ENCODE measurements around the gene TTBK1.

TTBK1 gene

GRCh38 chr6:43273707-43274106 lies 30.4 kb downstream of the TTBK1 start:
- no peak for DNase-seq (ENCODE audit: low read depth)

GRCh38 chr6:43274127-43274915 lies 31.0 kb downstream of the TTBK1 start:
- DNase-seq (ENCODE audit: low read depth): no peak

GRCh38 chr6:43274916-43275597 lies 31.8 kb downstream of the TTBK1 start:
- DNase-seq (ENCODE audit: low read depth): peak; percentile 9

GRCh38 chr6:43275801-43276576 lies 32.7 kb downstream of the TTBK1 start:
- DNase-seq (ENCODE audit: low read depth): peak; percentile 15

GRCh38 chr6:43276577-43277305 lies 33.5 kb downstream of the TTBK1 start:
- no peak for DNase-seq (ENCODE audit: low read depth)

GRCh38 chr6:43277306-43277642 lies 34.0 kb downstream of the TTBK1 start:
- DNase-seq (ENCODE audit: low read depth): no peak

GRCh38 chr6:43277643-43278523 lies 34.6 kb downstream of the TTBK1 start:
- DNase-seq (ENCODE audit: low read depth): no peak

- DNase-seq (ENCODE audit: low read depth): no peak
These were observed 35.3 kb downstream of the TTBK1 start for GRCh38 chr6:43278524-43279078.

- DNase-seq (ENCODE audit: low read depth): no peak
These were observed 37.0 kb downstream of the TTBK1 start for GRCh38 chr6:43280234-43280633.

GRCh38 chr6:43282060-43282459 lies 38.8 kb downstream of the TTBK1 start:
- no peak for DNase-seq (ENCODE audit: low read depth)

GRCh38 chr6:43282636-43283513 lies 39.6 kb downstream of the TTBK1 start:
- no peak for DNase-seq (ENCODE audit: low read depth)

- DNase-seq (ENCODE audit: low read depth): no peak
These were observed 40.2 kb downstream of the TTBK1 start for GRCh38 chr6:43283514-43283901.

- no peak for DNase-seq (ENCODE audit: low read depth)
These were observed 40.6 kb downstream of the TTBK1 start for GRCh38 chr6:43283905-43284304.

- no peak for DNase-seq (ENCODE audit: low read depth)
These were observed 41.9 kb downstream of the TTBK1 start for GRCh38 chr6:43284991-43285781.

GRCh38 chr6:43285832-43286231 lies 42.6 kb downstream of the TTBK1 start:
- DNase-seq (ENCODE audit: low read depth): no peak

GRCh38 chr6:43286456-43286979 lies 43.2 kb downstream of the TTBK1 start:
- no peak for DNase-seq (ENCODE audit: low read depth)

- no peak for DNase-seq (ENCODE audit: low read depth)
These were observed 43.9 kb downstream of the TTBK1 start for GRCh38 chr6:43286980-43287716.
